ENCODE measurements around the gene EN2. TPM values are rescaled to one million over a fixed set of nuclear protein-coding genes. Genes with fewer than 3 reads are reported as not detected.

EN2 gene
- total and polyA plus RNA-seq, 12 donors, result 0.07 to 0.42 (median 0.13) TPM; not detected in 3

GRCh38 chr7:155507576-155507975 is 49.6 kb downstream of the EN2 start:
- Histone ChIP-seq H3K9me3 (replicated peaks in 1 of 3) (no peaks in the 10 kb centered on the region), H3K27ac (no peak overlapping the region), H3K27me3 (peaks cover 69% of the 10 kb centered on the region), H3K4me3 (no peak overlapping the region), H3K36me3 (replicated peaks in 1 of 2) (no peaks in the 10 kb centered on the region), H3K4me1 (replicated peaks in 1 of 2) (no peaks in the 10 kb centered on the region)
- intact Hi-C loops (cut with DNase I), result no loop called here
- no peak for DNase-seq
- WGBS, 4 donors, result 13 to 21% (median 15%) methylated on average over 4 of the region's 4 CpGs
- TF ChIP-seq POLR2A (IDR thresholded peaks at IDR 0.05), result no peak
- no peak for TF ChIP-seq CTCF (IDR thresholded peaks at IDR 0.05)

GRCh38 chr7:155508376-155509358 is 50.7 kb downstream of the EN2 start:
- no peaks in the 10 kb centered on the region for H3K4me1 ChIP-seq (replicated peaks in 1 of 2)
- intact Hi-C loops (cut with DNase I), result no loop called here
- 10 to 12% (median 11%) methylated on average over 29 of the region's 29 CpGs for WGBS, 4 donors
- no peaks in the 10 kb centered on the region for H3K9me3 ChIP-seq (replicated peaks in 1 of 3)
- DNase-seq, result no peak
- no peak for TF ChIP-seq CTCF (IDR thresholded peaks at IDR 0.05)
- no peaks in the 10 kb centered on the region for H3K36me3 ChIP-seq (replicated peaks in 1 of 2)
- H3K27me3 ChIP-seq, result peaks cover 69% of the 10 kb centered on the region
- no peak overlapping the region for H3K4me3 ChIP-seq
- no peak overlapping the region for H3K27ac ChIP-seq

- Histone ChIP-seq H3K9me3 (replicated peaks in 1 of 3) (no peaks in the 10 kb centered on the region), H3K27ac (no peak overlapping the region), H3K27me3 (peaks cover 65% of the 10 kb centered on the region), H3K4me3 (no peak overlapping the region), H3K4me1 (replicated peaks in 1 of 2) (no peaks in the 10 kb centered on the region), H3K36me3 (replicated peaks in 1 of 2) (no peaks in the 10 kb centered on the region)
- no peak for DNase-seq
- TF ChIP-seq POLR2A (IDR thresholded peaks at IDR 0.05) (no peak), CTCF (IDR thresholded peaks at IDR 0.05) (no peak)
- 7 to 8% (median 8%) methylated on average over 9 to 16 of the region's 16 CpGs for WGBS, 4 donors
- intact Hi-C loops (cut with DNase I), result no loop called here
Observed at GRCh38 chr7:155509359-155509724, 51.4 kb downstream of the EN2 start.

GRCh38 chr7:155509725-155510551 is 52.0 kb downstream of the EN2 start:
- no peaks in the 10 kb centered on the region for H3K36me3 ChIP-seq (replicated peaks in 1 of 2)
- 0 to 7% (median 4%) methylated on average over 18 to 68 of the region's 68 CpGs for WGBS, 4 donors
- intact Hi-C loops (cut with DNase I), result no loop called here
- peaks cover 64% of the 10 kb centered on the region for H3K27me3 ChIP-seq
- no peaks in the 10 kb centered on the region for H3K4me1 ChIP-seq (replicated peaks in 1 of 2)
- DNase-seq, result no peak
- no peak overlapping the region for H3K4me3 ChIP-seq
- H3K27ac ChIP-seq, result no peak overlapping the region
- no peak for TF ChIP-seq POLR2A (IDR thresholded peaks at IDR 0.05)
- TF ChIP-seq CTCF (IDR thresholded peaks at IDR 0.05), result no peak
- H3K9me3 ChIP-seq (replicated peaks in 1 of 3), result no peaks in the 10 kb centered on the region

Measured in adrenal gland (tissue), 12 donors.